HL-60 (cell line): ENCODE results near the gene PALLD.
"Not testable (repeated sequence)": the region's sequence is repeated elsewhere in the genome, so short reads cannot be mapped to it uniquely, and the experiment has no call there.

Experiments used
- DNase-seq, 2 experiments: peaks; one replicate each; pipeline ENCODE4 v3.0.0-alpha.2; 2010 to 2020; ENCODE audit warnings: low read depth in 1 of 2, low spot score in 1 of 2
- H3K27ac ChIP-seq: fragments of 250-450 bp; sonication (Bioruptor Pico); replicated peaks from 2 replicates; pipeline ENCODE4 v1.5.1; 2020; ENCODE audit warnings: mild to moderate bottlenecking, moderate library complexity
- H3K27me3 ChIP-seq: fragments of 250-450 bp; sonication (Bioruptor Pico); 2 replicates; pipeline ENCODE4 v1.5.1; 2021; ENCODE audit warnings: mild to moderate bottlenecking, moderate library complexity; ENCODE audit not compliant: insufficient read depth, poor library complexity, severe bottlenecking
- H3K4me3 ChIP-seq: replicated peaks from 2 replicates; pipeline ENCODE4 v1.5.1; 2011; ENCODE audit warnings: mild to moderate bottlenecking, control low read depth, low read length; ENCODE audit not compliant: insufficient read depth
- CTCF ChIP-seq: IDR thresholded peaks from one replicate; pipeline ENCODE4 v1.5.1; 2011; ENCODE audit warnings: low read length, control low read depth, inconsistent platforms; ENCODE audit not compliant: insufficient read depth
- GABPA ChIP-seq: IDR thresholded peaks from 2 replicates; pipeline ENCODE4 v1.6.1; 2012; ENCODE audit warnings: low read depth
- POLR2AphosphoS5 ChIP-seq: IDR thresholded peaks from 2 replicates; pipeline ENCODE4 v1.6.1; 2012; ENCODE audit warnings: low read depth
- REST ChIP-seq: IDR thresholded peaks from 2 replicates; pipeline ENCODE4 v1.6.1; 2012; ENCODE audit warnings: low read depth; ENCODE audit not compliant: insufficient replicate concordance
- SPI1 ChIP-seq: IDR thresholded peaks from 2 replicates; pipeline ENCODE4 v1.6.1; 2012; ENCODE audit warnings: low read depth, mild to moderate bottlenecking, borderline replicate concordance

PALLD gene

GRCh38 chr4:168942985-168943384, 446.1 kb downstream of the PALLD start:
- Histone ChIP-seq H3K4me3 (no peak overlapping the region), H3K27ac (no peak overlapping the region), H3K27me3 (no peaks in the 10 kb centered on the region)
- DNase-seq = peak in 1 of 2 experiments; percentile 17
- no peak for TF ChIP-seq GABPA
- TF ChIP-seq REST = no peak
- no peak for TF ChIP-seq POLR2AphosphoS5
- peak; percentile 32 for TF ChIP-seq CTCF
- no peak for TF ChIP-seq SPI1

- H3K4me3 ChIP-seq = no peak overlapping the region
- H3K27ac ChIP-seq = no peak overlapping the region
- TF ChIP-seq REST = no peak
- no peak for TF ChIP-seq GABPA
- no peak for TF ChIP-seq POLR2AphosphoS5
- no peak for TF ChIP-seq SPI1
- TF ChIP-seq CTCF = no peak
- no peak for DNase-seq
- no peaks in the 10 kb centered on the region for H3K27me3 ChIP-seq
Observed at GRCh38 chr4:168945291-168945690, 448.4 kb downstream of the PALLD start.

GRCh38 chr4:168952821-168953246, 456.0 kb downstream of the PALLD start:
- not testable (repeated sequence) for H3K4me3 ChIP-seq, DNase-seq, H3K27me3 ChIP-seq, H3K27ac ChIP-seq

GRCh38 chr4:168955674-168956073, 458.8 kb downstream of the PALLD start:
- Histone ChIP-seq H3K27ac (no peak overlapping the region), H3K4me3 (no peak overlapping the region), H3K27me3 (no peaks in the 10 kb centered on the region)
- DNase-seq = no peak
- TF ChIP-seq CTCF = no peak
- TF ChIP-seq POLR2AphosphoS5 = no peak
